C4-2B (cell line): ENCODE data around the gene PCDHA1.
"Not testable (repeated sequence)": the region's sequence is repeated elsewhere in the genome, so short reads cannot be mapped to it uniquely, and the experiment has no call there.

Experiments
- CTCF ChIP-seq: fragments of 450-650 bp; conservative IDR thresholded peaks from 2 replicates; pipeline ENCODE4 v1.5.1; 2017; ENCODE audit warnings: mild to moderate bottlenecking
- ZFX ChIP-seq: fragments of 450-650 bp; IDR thresholded peaks from 2 replicates; pipeline ENCODE4 v1.6.1; 2017

GRCh38 chr5:140876541-140877261 is 90.8 kb downstream of the PCDHA1 start:
- TF ChIP-seq CTCF, ZFX: not testable (repeated sequence)
